HepG2 (cell line): ENCODE measurements around the gene NPFFR1.

Experiments used
- CEBPB ChIP-seq: IDR thresholded peaks from 2 replicates; pipeline ENCODE4 v1.6.1; 2011; ENCODE audit warnings: low read depth, low read length, improper control_type of control experiment, borderline replicate concordance
- CREB1 ChIP-seq, 2 experiments: fragments of 450-650 bp in 1 of 2; IDR thresholded peaks; 2 replicates each; pipeline ENCODE4 v1.6.1; 2016 to 2017; ENCODE audit warnings: control low read depth in 1 of 2, mild to moderate bottlenecking in 1 of 2, missing compliant biosample characterization in 1 of 2, missing genetic modification characterization in 1 of 2
- CTCF ChIP-seq: sonication (generic); formaldehyde crosslinking; IDR thresholded peaks from 2 replicates; pipeline ENCODE4 v1.5.0; 2020; ENCODE audit warnings: mild to moderate bottlenecking, missing genetic modification reagents, moderate library complexity
- POLR2A ChIP-seq, 2 experiments: IDR thresholded peaks; 2 replicates each; pipeline ENCODE4 v1.6.1; 2011; ENCODE audit warnings: low read depth in 2 of 2, low read length in 2 of 2, mild to moderate bottlenecking in 1 of 2, moderate library complexity in 1 of 2; ENCODE audit not compliant: insufficient read depth in 1 of 2
- ZZZ3 ChIP-seq: sonication (generic); formaldehyde crosslinking; IDR thresholded peaks from 2 replicates; pipeline ENCODE4 v1.4.0; 2020; ENCODE audit warnings: missing genetic modification reagents, mild to moderate bottlenecking, borderline replicate concordance
- TF ChIP-seq, protein P1 (sequence below): fragments of 450-650 bp; IDR thresholded peaks from 2 replicates; pipeline ENCODE4 v1.6.1; 2016
- TF ChIP-seq, protein P2 (sequence below): sonication (generic); formaldehyde crosslinking; IDR thresholded peaks from 2 replicates; pipeline ENCODE4 v1.4.0; 2020; ENCODE audit warnings: mild to moderate bottlenecking, missing genetic modification reagents
- TF ChIP-seq, protein P3 (sequence below): sonication (generic); formaldehyde crosslinking; IDR thresholded peaks from 2 replicates; pipeline ENCODE4 v1.5.0; 2020; ENCODE audit warnings: mild to moderate bottlenecking, missing genetic modification reagents
- TF ChIP-seq, protein P4 (sequence below): sonication (generic); formaldehyde crosslinking; IDR thresholded peaks from 2 replicates; pipeline ENCODE4 v1.8.0; 2022; ENCODE audit warnings: missing genetic modification reagents, low read depth, mild to moderate bottlenecking, borderline replicate concordance

DNA sequence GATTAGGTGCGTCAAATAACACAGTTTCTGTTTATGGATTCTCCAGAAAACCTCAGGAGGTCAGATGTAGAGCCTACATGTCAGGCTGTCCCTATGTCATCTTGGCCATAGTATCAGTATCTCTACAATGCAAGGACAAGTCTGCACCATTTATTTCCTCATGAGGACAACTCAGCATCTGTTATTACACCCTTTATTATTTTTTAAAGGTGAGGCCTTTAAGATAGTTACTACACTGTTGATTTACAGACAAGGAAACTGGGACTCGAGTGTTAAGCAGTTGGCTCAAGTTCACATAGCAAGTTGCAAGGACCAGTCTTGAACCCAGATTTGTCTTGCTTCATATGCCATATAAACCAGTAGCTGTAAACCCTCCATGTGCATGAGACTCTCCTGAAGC is 27.3 kb downstream of the NPFFR1 start:
- TF ChIP-seq POLR2A (IDR thresholded peaks at IDR 0.05; ENCODE audit: insufficient read depth in 1 of 2, low read depth in 2 of 2, low read length in 2 of 2) (no peak), CREB1 (IDR thresholded peaks at IDR 0.05) (no peak), CREB1 (CRISPR knock-in tag; IDR thresholded peaks at IDR 0.05) (no peak), CTCF (CRISPR knock-in tag) (no peak), CEBPB (no peak), ZZZ3 (CRISPR knock-in tag) (no peak)
- TF ChIP-seq, protein P1, sequence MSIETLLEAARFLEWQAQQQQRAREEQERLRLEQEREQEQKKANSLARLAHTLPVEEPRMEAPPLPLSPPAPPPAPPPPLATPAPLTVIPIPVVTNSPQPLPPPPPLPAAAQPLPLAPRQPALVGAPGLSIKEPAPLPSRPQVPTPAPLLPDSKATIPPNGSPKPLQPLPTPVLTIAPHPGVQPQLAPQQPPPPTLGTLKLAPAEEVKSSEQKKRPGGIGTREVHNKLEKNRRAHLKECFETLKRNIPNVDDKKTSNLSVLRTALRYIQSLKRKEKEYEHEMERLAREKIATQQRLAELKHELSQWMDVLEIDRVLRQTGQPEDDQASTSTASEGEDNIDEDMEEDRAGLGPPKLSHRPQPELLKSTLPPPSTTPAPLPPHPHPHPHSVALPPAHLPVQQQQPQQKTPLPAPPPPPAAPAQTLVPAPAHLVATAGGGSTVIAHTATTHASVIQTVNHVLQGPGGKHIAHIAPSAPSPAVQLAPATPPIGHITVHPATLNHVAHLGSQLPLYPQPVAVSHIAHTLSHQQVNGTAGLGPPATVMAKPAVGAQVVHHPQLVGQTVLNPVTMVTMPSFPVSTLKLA, result no peak
- TF ChIP-seq, protein P2, sequence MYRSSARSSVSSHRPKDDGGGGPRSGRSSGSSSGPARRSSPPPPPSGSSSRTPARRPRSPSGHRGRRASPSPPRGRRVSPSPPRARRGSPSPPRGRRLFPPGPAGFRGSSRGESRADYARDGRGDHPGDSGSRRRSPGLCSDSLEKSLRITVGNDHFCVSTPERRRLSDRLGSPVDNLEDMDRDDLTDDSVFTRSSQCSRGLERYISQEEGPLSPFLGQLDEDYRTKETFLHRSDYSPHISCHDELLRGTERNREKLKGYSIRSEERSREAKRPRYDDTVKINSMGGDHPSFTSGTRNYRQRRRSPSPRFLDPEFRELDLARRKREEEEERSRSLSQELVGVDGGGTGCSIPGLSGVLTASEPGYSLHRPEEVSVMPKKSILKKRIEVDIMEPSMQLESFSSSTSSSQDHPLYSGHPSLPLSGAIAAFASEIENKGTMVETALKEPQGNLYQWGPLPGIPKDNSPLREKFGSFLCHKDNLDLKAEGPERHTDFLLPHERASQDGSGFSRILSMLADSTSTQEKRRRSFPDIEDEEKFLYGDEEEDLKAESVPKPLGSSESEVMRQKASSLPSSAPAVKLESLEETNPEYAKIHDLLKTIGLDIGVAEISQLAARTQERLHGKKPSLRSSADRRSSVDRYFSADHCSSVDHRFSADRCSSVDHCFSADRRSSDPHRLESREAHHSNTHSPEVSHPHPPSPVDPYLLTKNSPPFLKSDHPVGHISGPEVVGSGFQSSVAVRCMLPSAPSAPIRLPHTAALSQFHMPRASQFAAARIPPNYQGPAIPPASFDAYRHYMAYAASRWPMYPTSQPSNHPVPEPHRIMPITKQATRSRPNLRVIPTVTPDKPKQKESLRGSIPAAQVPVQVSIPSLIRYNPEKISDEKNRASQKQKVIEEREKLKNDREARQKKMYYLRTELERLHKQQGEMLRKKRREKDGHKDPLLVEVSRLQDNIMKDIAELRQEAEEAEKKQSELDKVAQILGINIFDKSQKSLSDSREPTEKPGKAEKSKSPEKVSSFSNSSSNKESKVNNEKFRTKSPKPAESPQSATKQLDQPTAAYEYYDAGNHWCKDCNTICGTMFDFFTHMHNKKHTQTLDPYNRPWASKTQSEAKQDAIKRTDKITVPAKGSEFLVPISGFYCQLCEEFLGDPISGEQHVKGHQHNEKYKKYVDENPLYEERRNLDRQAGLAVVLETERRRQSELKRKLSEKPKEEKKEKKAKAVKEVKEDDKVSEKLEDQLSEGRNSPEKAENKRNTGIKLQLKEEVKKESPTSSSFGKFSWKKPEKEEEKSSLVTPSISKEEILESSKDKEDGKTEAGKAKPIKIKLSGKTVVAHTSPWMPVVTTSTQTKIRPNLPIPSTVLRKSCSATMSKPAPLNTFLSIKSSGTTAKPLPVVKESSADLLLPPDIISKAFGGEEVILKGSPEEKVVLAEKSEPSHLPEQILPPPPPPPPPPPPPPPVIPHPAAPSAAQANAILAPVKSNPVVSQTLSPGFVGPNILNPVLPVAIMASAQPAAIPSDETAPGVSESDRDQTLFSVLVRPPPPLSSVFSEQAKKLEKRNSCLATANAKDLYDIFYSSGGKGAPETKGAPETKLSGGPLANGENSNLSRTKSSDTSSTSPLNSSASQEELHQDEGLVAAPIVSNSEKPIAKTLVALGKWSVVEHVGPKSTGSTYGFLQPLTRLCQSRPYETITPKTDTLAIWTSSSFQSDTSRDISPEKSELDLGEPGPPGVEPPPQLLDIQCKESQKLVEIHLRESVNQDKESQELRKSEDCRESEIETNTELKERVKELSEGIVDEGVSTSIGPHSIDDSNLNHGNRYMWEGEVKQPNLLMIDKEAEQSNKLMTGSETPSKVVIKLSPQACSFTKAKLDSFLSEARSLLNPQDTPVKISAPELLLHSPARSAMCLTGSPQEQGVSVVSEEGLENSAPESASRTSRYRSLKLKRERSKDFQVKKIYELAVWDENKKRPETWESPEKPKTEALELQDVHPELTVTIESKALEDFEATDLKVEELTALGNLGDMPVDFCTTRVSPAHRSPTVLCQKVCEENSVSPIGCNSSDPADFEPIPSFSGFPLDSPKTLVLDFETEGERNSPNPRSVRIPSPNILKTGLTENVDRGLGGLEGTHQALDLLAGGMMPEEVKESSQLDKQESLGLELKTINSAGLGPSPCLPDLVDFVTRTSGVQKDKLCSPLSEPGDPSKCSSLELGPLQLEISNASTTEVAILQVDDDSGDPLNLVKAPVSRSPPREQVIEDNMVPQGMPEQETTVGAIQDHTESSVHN (CRISPR knock-in tag), result no peak
- TF ChIP-seq, protein P3, sequence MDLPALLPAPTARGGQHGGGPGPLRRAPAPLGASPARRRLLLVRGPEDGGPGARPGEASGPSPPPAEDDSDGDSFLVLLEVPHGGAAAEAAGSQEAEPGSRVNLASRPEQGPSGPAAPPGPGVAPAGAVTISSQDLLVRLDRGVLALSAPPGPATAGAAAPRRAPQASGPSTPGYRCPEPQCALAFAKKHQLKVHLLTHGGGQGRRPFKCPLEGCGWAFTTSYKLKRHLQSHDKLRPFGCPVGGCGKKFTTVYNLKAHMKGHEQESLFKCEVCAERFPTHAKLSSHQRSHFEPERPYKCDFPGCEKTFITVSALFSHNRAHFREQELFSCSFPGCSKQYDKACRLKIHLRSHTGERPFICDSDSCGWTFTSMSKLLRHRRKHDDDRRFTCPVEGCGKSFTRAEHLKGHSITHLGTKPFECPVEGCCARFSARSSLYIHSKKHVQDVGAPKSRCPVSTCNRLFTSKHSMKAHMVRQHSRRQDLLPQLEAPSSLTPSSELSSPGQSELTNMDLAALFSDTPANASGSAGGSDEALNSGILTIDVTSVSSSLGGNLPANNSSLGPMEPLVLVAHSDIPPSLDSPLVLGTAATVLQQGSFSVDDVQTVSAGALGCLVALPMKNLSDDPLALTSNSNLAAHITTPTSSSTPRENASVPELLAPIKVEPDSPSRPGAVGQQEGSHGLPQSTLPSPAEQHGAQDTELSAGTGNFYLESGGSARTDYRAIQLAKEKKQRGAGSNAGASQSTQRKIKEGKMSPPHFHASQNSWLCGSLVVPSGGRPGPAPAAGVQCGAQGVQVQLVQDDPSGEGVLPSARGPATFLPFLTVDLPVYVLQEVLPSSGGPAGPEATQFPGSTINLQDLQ (CRISPR knock-in tag), result no peak
- TF ChIP-seq, protein P4, sequence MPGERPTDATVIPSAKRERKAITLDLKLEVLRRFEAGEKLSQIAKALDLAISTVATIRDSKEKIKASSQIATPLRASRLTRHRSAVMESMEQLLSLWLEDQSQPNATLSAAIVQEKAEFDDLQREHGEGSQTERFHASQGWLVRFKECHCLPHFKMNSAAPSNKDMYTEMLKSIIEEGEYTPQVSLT (CRISPR knock-in tag), result no peak
